CD1c-positive myeloid dendritic cell (primary cell): ENCODE results near the gene APBB1IP.
A peak's percentile ranks its signal among the peaks of the same experiment; 100 is the strongest.
"Not testable (repeated sequence)": the region's sequence is repeated elsewhere in the genome, so short reads cannot be mapped to it uniquely, and the experiment has no call there.

Source experiments
- DNase-seq: peaks from one replicate; pipeline ENCODE4 v3.0.0-alpha.2; 2016; ENCODE audit errors: extremely low spot score

APBB1IP gene, protein sequence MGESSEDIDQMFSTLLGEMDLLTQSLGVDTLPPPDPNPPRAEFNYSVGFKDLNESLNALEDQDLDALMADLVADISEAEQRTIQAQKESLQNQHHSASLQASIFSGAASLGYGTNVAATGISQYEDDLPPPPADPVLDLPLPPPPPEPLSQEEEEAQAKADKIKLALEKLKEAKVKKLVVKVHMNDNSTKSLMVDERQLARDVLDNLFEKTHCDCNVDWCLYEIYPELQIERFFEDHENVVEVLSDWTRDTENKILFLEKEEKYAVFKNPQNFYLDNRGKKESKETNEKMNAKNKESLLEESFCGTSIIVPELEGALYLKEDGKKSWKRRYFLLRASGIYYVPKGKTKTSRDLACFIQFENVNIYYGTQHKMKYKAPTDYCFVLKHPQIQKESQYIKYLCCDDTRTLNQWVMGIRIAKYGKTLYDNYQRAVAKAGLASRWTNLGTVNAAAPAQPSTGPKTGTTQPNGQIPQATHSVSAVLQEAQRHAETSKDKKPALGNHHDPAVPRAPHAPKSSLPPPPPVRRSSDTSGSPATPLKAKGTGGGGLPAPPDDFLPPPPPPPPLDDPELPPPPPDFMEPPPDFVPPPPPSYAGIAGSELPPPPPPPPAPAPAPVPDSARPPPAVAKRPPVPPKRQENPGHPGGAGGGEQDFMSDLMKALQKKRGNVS

DNA sequence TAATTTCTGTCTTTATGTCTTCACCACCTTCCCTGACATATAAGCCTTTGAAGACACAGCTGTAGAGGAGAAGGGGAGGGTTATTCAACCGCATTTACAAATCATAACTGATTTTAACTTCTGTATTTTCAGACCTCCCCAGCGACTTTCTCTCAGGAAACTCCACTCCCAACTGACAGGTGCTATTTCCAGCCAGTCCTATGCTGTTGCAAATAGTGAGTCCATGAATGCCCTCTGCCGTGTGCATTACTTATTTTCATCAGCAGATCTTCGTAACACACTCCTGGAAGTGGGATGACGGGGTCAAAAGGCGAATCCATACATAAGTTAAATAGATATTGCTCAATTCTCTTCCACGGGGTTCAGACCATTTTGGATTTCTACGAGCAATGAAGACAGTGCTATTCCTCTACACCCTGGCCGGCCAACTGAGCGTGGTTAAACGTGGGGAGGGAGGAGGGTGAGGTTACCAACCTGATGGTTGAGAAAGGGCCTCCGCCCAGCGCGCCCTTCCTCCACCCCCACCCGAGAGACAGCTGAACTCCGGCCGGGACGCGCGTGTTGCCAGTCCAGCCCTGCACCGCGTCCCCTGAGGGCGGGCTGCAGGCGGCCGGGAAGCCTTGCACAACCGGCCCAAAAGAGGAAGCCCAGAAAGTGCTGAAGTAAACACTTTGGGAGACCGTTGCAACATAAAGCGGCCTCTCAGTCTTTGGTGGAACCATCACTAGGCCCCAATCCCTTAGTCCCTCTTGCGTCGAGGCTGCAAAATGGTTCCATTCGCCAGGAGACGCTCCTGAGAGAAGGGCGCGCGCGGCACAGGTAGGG is at the start of gene APBB1IP:
TSS of gene APBB1IP (plus strand) at position 705 of the 825 bp plus-strand sequence. CDS start 53,986 bp downstream, outside the sequence.
- DNase-seq: peak; percentile 97

GRCh38 chr10:26389533-26389932 is 48.6 kb upstream of the APBB1IP start:
- DNase-seq: no peak

DNA sequence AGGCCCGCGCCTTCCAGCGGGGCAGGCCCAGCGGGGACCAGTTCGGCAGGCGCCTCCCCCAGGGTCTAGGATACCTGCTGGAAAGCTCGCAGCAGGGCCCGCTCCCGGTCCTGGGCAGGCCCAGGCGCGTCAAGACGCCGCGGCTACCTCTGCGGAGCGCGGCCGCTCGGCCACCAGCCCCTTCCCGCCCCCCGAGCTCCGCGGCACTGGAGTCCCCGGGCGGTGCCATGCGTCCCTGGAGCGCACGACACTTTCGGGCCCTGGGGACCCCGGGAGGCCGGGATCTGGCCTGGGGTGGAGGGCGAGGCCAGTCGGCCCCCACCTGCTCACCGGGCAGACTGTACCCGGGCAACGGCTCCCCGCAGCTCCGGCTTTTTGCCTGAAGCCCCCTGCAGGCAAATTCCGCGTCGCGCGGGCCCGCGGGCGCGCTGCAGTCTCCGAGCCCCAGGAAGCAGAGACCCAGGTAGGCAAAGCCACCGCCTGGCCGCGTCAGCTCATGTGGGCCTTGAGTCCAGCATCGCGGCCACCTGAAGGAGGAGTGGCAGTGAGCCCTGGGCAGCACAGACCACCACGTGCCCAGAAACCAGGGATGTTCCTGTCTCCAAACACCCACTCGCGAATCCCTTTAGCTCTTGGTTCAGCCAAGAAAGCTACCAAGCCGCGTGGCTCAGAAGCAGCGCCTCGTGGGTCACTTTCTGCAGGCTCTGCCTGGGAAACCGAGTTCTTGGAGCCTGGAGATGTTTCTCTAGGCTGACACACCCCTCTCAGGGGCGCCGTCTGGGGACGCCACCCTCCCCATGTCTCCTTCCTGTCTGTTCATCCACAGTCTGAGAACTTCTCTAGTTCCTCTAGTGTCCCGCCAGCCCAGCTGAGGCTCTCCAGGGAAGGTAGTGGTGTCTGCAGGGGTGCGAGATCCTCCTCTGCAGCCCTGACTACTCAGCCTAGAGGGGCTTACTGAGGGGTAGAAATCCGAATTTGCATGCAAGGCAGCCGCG is 46.1 kb upstream of the APBB1IP start:
- DNase-seq: peak; percentile 43

GRCh38 chr10:26398353-26398752 is 39.8 kb upstream of the APBB1IP start:
- not testable (repeated sequence) for DNase-seq

- DNase-seq: peak; percentile 72
These were observed 30.7 kb upstream of the APBB1IP start for GRCh38 chr10:26407406-26407969.

- DNase-seq: peak; percentile 12
These were observed 29.2 kb upstream of the APBB1IP start for GRCh38 chr10:26408858-26409494.

DNA sequence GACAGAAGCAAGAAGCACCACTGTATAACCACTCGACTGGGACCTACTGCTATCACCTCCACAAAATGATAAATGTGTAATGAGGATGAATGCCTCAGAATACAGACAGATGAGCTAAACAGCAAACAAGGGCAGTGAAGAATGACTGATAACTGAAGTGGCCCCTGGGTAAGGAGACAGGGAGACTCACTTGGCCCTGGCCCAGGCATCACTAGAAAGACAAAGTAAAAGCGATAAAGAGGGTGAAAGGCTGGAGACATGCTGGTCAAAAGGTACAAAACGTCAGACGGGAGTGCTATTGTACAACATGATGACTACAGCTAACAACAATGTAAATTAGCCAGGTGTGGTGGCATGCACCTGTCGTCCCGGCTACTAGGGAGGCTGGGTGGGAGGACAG is 27.8 kb upstream of the APBB1IP start:
- DNase-seq: no peak

DNA sequence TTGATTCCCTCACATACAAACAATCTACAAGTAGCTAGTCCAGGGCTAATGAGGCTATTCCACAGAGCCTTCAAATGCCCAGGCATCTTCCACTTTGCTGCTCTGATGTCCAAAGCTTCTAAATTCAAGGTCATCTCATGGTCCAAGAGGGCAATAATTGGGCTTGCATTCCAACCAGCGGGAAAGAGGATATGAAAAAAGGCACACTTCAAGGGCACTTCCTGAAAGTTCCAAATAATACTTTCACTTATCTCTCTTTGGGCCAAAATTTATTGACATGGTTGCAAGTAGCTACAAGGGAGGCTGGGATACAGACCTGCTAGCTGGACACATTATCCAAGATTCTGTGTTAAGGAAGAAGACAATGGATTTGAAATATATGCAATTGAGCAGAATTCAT is 25.2 kb upstream of the APBB1IP start:
- DNase-seq: peak; percentile 65

- no peak for DNase-seq
These were observed 24.8 kb upstream of the APBB1IP start for GRCh38 chr10:26413375-26413774.

DNA sequence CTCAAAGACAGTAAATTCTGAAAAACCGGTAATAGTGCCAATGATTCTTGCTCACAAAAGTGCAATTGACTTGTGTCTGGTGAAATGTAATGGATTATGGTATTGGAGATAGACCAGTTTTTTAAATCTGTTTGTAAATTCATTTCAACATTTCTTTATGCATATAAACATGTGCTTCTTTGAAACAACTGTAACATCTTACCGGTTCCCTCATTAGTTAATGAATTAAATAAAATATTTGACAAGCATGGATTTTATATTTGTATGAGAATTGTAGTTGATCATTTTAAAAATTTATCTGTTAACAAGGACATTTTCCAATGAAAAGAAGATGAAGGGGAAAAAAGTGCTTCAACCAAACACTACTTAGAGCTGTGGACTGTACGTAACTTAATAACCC is 21.0 kb upstream of the APBB1IP start:
- DNase-seq: no peak

GRCh38 chr10:26422977-26423376 is 15.2 kb upstream of the APBB1IP start:
- no peak for DNase-seq

DNA sequence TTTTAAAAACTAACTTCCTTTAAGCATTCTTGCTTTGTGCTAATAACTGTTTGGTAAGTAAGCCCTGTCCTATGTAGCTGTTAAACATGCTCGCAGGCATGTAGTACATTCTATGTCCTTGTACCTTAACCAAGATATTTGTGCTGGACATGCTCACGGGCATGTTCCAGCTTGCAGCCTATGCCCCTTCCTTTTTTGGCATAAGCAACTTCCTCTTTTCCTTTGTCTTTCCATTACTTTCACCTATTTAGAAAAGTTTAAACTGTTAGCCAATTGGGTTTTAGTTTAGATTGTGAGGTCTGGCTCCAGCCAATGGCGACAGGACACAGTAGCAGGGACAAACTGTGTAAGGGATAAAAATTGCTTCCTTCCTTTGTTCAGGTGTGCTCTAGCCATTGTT is 14.4 kb upstream of the APBB1IP start:
- DNase-seq: peak; percentile 27

- DNase-seq: peak; percentile 94
These were observed 7.4 kb upstream of the APBB1IP start for GRCh38 chr10:26430641-26431163.

- peak; percentile 92 for DNase-seq
These were observed 5.2 kb upstream of the APBB1IP start for GRCh38 chr10:26432938-26433337.

- no peak for DNase-seq
These were observed 2.3 kb upstream of the APBB1IP start for GRCh38 chr10:26435852-26436251.

DNA sequence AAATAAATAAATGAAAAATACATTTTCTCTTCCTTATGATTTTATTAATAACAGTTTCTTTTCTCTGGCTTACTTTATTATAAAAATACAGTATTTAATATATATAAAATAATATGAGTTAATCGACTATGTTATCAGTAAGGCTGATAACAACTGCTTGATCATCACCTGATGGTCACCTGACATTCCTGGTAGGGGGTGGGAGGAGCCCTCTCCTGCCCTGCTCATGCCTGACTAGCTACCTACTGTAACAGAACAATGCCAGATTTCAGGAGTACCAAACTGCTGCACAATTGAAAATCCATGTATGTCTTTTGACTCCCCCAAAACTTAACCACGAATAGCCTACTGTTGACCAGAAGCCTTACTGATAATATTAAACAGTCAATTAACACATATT is 1.3 kb upstream of the APBB1IP start:
- DNase-seq: no peak

DNA sequence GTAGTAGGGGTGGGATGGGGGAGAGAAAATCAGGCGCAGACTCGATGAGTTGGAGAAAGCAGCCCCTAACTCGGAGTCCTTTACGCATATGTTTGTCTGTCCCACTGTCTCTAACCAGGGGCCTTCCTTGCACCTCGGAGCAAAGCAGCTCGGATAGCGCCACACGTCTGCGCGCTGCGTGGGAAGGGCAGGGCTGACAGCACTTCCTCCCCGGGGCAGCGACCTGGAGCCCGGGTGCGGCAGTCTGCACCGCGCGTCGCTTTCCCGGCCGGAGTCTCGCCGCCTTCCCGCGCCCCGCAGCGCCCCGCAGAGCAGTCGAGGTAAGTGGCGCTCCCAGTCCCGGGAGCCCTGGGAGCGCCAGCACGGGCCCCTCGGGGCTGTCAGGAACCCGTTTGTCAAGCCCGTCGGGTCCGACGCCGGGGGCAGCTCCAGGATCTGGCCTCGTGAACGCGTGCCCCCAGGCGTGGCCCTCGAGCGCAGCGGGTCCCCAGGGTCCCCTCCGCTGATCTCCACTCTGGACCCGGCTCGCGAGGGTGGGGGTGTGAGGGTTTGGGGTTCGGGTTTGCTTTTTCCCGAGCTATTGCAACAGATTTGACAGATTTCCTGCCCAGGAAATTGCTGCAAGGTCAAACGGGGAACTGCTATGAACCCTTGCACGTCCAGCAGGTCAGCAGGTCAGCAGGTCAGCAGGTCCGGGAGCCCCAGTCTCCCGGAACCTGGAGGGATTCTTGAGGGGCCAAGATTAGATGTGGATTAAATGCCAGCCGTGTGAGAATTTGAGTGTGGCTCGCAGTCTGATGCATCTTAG is 597 bp downstream of the APBB1IP start:
- DNase-seq: peak; percentile 89

DNA sequence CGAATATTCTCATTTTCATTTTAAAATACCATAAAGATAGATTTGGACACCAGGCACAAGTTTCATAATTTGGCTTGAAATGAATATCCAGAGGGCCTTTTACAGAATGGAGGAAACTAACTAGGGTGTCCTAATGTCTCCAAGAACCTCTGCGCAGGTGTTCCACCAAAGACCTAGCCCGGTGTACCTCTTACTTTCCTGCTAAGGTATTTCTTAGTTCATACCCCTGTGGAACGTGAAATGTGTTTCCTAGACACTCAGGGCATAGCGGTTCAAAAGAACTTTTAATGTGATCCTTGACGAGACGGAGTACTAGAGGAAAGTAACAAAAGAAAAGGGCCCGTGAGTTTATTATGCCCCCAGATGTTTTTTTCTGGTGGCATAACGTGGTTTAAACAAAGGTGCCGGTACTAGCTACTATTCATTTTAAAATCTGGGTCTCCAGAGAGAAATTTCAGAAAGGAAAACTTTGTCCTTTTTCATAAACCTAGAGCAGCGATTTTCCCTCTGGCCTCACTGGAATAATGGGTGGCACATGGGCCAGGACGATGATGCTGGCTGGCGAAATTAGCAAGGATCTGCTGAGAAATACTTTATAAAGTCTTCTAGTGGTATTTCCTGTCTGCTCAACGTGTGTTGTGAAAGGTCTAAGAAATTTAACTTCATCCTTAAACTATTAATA is 1.4 kb downstream of the APBB1IP start:
- DNase-seq: no peak

DNA sequence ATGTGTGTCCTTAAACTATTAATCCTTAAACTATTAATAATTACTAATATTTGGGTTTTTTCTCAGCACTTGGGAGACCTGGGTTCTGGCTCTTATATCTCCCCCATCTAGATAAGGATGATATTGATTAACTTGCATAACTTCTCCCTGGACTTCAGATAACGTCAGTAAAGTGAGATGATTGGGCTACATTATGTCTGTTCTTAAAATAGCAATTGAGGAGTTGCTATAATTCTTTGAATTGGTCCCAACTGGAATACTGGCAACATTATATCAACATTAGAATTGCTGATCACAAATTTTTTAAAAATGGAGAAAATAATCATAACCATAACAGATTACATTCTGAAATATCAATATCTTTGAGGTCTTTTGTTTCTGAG is 1.9 kb downstream of the APBB1IP start:
- no peak for DNase-seq
